Stimulated activated CD4-positive, alpha-beta T cell treated with anti-CD3 and anti-CD28 coated beads, Interleukin-1b, Interleukin-23, amount 100 ng/mL, for 48 hours (primary cell): ENCODE results near the gene GCDH.

ENCODE experiments used
- DNase-seq: peaks from one replicate; pipeline ENCODE4 v3.0.0-alpha.2; 2020

Gene GCDH

DNA sequence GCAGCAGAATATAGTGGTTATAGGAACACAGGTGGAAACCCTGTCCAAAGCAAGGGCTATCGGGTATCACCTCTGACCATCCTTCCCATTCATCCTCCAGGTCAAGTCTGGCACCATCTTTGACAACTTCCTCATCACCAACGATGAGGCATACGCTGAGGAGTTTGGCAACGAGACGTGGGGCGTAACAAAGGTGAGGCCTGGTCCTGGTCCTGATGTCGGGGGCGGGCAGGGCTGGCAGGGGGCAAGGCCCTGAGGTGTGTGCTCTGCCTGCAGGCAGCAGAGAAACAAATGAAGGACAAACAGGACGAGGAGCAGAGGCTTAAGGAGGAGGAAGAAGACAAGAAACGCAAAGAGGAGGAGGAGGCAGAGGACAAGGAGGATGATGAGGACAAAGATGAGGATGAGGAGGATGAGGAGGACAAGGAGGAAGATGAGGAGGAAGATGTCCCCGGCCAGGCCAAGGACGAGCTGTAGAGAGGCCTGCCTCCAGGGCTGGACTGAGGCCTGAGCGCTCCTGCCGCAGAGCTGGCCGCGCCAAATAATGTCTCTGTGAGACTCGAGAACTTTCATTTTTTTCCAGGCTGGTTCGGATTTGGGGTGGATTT lies 52.6 kb downstream of the GCDH start:
- no peak for DNase-seq

DNA sequence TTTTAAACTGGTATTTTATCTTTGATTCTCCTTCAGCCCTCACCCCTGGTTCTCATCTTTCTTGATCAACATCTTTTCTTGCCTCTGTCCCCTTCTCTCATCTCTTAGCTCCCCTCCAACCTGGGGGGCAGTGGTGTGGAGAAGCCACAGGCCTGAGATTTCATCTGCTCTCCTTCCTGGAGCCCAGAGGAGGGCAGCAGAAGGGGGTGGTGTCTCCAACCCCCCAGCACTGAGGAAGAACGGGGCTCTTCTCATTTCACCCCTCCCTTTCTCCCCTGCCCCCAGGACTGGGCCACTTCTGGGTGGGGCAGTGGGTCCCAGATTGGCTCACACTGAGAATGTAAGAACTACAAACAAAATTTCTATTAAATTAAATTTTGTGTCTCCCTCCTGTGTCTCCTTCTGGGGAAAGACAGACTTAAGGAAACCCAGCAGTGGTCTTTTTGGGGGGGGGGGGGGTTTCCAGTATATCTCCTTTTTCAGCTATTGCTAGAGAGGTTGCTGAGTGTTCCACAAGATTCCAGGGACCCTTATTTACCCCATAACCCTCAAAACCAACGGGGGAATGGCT lies 53.2 kb downstream of the GCDH start:
- no peak for DNase-seq

DNA sequence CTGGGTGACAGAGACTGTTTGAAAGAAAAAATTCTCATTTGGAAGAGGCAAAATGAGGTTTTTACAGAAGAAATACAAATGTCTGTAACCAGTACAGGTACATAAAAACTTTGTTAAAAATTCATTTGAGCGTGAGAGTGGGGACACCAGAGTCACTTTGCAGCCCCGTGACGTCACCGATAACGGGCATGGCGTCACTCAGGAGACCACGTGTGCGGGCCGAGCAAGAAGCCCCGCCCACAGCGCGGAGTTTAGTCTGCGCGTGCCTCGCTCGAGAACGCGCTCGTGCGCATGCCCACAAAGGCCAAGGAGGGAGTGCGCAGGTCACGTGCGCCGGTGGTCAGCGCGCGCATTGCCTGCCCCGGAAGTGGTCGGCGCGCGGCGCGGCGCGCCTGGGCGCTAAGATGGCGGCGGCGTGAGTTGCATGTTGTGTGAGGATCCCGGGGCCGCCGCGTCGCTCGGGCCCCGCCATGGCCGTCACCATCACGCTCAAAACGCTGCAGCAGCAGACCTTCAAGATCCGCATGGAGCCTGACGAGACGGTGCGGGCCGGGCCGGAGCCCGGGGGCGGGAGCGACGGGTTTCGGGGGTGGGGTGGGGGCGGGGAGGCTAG lies 54.6 kb downstream of the GCDH start, which contains the start of gene RAD23A:
RAD23A (plus strand) TSS at position 384 of the 613 bp plus-strand sequence; CDS start at position 471, 87 bp downstream.
- peak; percentile 99 for DNase-seq

DNA sequence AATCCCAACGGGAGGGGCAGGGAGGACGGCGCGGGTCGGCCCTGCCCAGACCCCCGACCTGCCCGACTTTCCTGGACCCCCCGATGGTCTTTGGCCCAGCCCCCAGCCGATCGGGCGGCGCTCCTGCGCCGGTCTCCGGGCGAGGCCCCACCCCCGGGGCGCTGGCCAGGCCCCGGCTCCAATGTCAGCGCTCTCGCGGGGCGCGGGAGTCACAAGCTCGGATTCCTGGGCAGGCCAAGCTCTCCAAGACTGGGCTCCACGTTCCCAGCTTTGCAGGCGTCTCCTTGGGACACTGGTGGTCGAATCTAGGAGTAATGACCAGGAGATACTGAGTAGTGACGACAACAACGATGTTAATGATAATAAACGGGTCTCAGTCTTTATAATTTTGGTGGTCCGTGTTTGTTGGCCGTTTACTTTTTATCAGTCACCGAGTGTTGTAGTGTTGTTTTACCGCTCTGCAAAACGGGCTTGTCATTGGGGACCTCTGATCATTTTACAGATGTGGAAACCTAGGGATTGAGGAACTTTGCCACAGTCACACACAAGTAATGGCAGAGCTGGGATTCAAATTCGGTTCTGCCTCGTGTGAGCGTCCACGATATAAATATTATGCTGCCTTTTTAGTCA lies 55.2 kb downstream of the GCDH start:
- DNase-seq, result peak; percentile 61

DNA sequence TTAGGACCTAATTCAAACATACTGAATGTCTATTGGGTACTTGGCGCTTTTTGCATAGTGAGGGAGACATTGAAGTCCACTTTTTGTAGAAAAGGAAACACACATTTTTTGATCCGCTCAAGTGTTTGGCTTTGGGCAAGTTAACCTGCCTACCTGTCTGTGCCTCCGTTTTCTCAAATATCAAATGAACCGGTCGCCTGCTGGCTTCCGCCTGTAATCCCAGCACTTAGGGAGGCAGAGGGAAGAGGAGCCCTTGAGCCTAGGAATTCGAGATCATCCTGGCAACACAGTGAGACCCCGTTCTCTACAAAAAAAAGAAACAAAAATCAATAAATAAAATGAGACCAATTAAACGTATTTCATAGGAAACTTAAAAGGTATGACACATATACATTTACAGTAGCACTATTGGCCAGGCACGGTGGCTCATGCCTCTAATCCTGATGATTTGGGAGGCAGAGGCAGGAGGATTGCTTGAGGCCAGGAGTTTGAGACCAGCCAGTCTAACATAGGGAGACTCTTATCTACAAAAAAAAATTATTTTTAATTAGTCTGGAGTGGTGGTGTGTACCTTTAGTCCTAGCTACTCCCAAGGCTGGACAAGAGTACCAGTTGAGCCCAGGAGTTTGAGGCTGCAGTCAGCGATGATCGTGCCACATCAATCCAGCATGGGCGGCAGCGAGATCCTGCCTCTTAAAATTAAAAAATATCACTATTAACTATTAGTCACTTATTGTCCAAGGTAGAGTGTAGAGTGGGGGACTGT lies 56.0 kb downstream of the GCDH start:
- DNase-seq, result no peak

DNA sequence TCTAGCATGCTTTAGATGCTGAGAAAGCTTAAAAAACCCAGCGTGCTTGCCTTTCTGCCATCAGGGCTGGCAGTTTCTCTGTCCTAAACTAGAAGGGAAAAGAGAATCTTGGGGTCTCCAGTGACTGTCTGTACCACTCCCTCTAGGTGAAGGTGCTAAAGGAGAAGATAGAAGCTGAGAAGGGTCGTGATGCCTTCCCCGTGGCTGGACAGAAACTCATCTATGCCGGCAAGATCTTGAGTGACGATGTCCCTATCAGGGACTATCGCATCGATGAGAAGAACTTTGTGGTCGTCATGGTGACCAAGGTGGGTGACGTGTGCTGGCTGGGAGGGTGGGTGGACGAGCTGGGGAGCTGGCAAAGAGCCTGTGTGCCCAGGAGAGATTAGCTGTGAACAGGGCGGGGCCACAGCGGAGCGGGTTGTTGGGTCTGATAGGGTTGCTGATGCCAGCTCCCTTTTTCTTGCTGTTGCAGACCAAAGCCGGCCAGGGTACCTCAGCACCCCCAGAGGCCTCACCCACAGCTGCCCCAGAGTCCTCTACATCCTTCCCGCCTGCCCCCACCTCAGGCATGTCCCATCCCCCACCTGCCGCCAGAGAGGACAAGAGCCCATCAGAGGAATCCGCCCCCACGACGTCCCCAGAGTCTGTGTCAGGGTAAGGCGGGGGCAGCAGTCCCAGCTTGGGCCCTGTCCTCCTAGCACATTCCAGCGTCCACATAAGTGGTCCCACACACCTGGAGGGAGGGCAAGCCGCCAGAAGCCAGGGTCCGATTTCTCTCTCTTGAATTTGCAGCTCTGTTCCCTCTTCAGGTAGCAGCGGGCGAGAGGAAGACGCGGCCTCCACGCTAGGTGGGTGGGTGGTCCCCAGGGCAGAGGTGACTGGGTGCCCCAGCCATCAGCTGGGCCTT lies 57.0 kb downstream of the GCDH start:
- no peak for DNase-seq

DNA sequence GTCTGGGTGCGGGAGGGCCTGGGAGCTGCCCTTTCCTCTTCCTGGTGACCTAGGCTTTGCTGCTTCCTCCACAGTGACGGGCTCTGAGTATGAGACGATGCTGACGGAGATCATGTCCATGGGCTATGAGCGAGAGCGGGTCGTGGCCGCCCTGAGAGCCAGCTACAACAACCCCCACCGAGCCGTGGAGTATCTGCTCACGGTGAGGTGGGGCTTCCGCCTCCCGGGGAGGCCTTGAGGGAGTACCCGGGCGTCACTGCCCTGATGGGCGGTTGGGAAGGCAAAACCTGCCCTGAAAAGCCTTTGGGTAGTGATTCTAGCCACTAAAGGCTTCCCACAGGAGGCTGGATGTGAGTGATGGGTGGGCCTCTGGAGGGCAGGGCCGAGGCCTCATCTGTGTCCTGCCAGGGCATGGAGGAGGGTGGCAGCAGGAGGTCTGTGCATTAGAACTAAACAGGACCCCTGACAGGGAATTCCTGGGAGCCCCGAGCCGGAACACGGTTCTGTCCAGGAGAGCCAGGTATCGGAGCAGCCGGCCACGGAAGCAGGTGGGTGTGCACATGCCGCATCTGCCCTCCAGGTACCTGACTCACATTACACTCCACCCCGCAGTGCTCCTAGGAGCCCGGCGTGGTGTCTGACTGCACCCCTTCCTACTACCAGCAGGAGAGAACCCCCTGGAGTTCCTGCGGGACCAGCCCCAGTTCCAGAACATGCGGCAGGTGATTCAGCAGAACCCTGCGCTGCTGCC lies 57.8 kb downstream of the GCDH start:
- DNase-seq, result no peak
